Heart right ventricle (tissue), 16 donors: ENCODE data around the gene FLNC. TPM values are rescaled to one million over a fixed set of nuclear protein-coding genes. Genes with fewer than 3 reads are reported as not detected.

Source experiments
- ATAC-seq, 8 donors: fragments of 200-7000 bp; cut with Tn5 transposase; one replicate each; pipeline ENCODE4 v1.9.1; 2020; ENCODE audit warnings: mild to moderate bottlenecking in 8 of 8, moderate library complexity in 8 of 8, moderate number of reproducible peaks in 1 of 8
- DNase-seq, 2 donors: peaks; one replicate each; pipeline ENCODE4 v3.0.0-alpha.2; 2020
- H3K27ac ChIP-seq, 10 donors: fragments of 200-600 bp; sonication (generic) in 2 of 10; one replicate each; pipeline versions ENCODE4 v1.5.0 to v1.8.0; 2020 to 2022; ENCODE audit warnings: mild to moderate bottlenecking in 3 of 10
- H3K27me3 ChIP-seq, 7 donors: fragments of 200-600 bp; one replicate each; pipeline ENCODE4 v1.8.0; 2021 to 2022; ENCODE audit warnings: mild to moderate bottlenecking in 2 of 7
- H3K36me3 ChIP-seq, 9 donors: fragments of 200-600 bp; sonication (generic) in 1 of 9; one replicate each; pipeline versions ENCODE4 v1.5.0 to v1.8.0; 2020 to 2022; ENCODE audit warnings: mild to moderate bottlenecking in 2 of 9
- H3K4me1 ChIP-seq, 9 donors: fragments of 200-600 bp; sonication (generic) in 1 of 9; one replicate each; pipeline versions ENCODE4 v1.5.0 to v1.8.0; 2020 to 2022; ENCODE audit warnings: mild to moderate bottlenecking in 4 of 9
- H3K4me3 ChIP-seq, 10 donors: fragments of 200-600 bp; sonication (generic) in 2 of 10; one replicate each; pipeline versions ENCODE4 v1.5.0 to v1.8.0; 2020 to 2022; ENCODE audit warnings: mild to moderate bottlenecking in 7 of 10, moderate library complexity in 2 of 10
- H3K9me3 ChIP-seq, 11 donors: fragments of 200-600 bp in 10 of 11; sonication (generic) in 2 of 11; one replicate each; pipeline versions ENCODE4 v1.5.0 to v1.8.0; 2013 to 2022; ENCODE audit warnings: mild to moderate bottlenecking in 2 of 11, control low read depth in 1 of 11, moderate library complexity in 1 of 11
- CTCF ChIP-seq, 9 donors: fragments of 200-600 bp; sonication (generic) in 2 of 9; IDR thresholded peaks; one replicate each; pipeline versions ENCODE4 v1.5.0 to v1.8.0; 2021 to 2022; ENCODE audit warnings: antibody characterized with exemption in 9 of 9, mild to moderate bottlenecking in 5 of 9, moderate library complexity in 1 of 9
- WGBS, 2 donors: extraction: QIAGEN DNeasy Blood & Tissue Kit; methylation state at CpG; one replicate each; pipeline ENCODE4 v1.1.7; 2013; ENCODE audit warnings: inconsistent platforms in 1 of 2; 5-methylcytosine and 5-hydroxymethylcytosine counted together
- intact Hi-C, 10 donors: fragments of 100-400 bp; cut with DNase I; formaldehyde crosslinking; loops; one replicate each; pipeline versions ENCODE4 v1.11.1 to v1.14.2; 2022
- polyA plus RNA-seq, 2 donors: library from polyadenylated mRNA; stranded (reverse); fragments of 200-250 nt; gene quantifications; one replicate each; pipeline ENCODE4 v1.2.3, GENCODE V29; 2013
- total RNA-seq, 10 donors: library from RNA; stranded (reverse); fragmentation: NEBNext Ultra II Directional in 3 of 10; extraction: Animal tissue kit (Norgen Biotek cat#: 25700) in 3 of 10; gene quantifications; one replicate each; pipeline versions ENCODE4 v1.2.1 to v1.2.4, GENCODE V29; 2021 to 2023
- donor health status: Arrhythmogenic right ventricular cardiomyopathy.
- donor health status: ischemic (EF 13 %, LVEDD 7.1; RV severe dilation, severe dysfunction).
- donor health status: healthy with polysubstance abuse.
- donor health status: DM: no; HTN: yes; CAD: no.
- donor health status: DM: no; HTN: no; CAD: no.
- donor health status: ischemic (EF 25% LVEDD 6.9; RV normal size, moderate dysfunction).
- donor health status: ischemic (EF 25% LVEDD 5.7; RV mildly dilated, moderate dysfunction).
- donor health status: healthy.
- donor health status: DM: yes; HTN: yes; CAD: no.
- donor health status: Ischemic cardiomyopathy.
- donor health status: ischemic (EF 35%, LVEDD 5.7; RV mildly dilated, moderate dysfunction).
- donor health status: nonischemic (EF 11% LVEDD 7.7; RV severe dilation, severe dysfunction).
- donor health status: DM: yes; HTN: yes; CAD: no.
- donor health status: PGD.
- donor health status: ischemic (EF 29% LVEDD 5.4; RV normal size, mild dysfunction).
- donor health status: nonischemic (EF 23%, LVEDD 6.1; RV moderate dilation, normal function).

FLNC gene
- total and polyA plus RNA-seq, 12 donors: 223 to 2,445 (median 1,163) TPM

- Histone ChIP-seq H3K4me1 (peaks cover 0 to 19% (median 4%) of the 10 kb centered on the region in 9 donors), H3K9me3 (peaks cover 0 to 6% (median 0%) of the 10 kb centered on the region in 11 donors), H3K27ac (peak overlapping the region in 3 of 10 donors; percentile 41 to 51 (median 42)), H3K27me3 (no peaks in the 10 kb centered on the region), H3K4me3 (no peak overlapping the region), H3K36me3 (no peaks in the 10 kb centered on the region)
- no peak for TF ChIP-seq CTCF (IDR thresholded peaks at IDR 0.05)
- intact Hi-C loops: no loop called here
- 15 to 30% methylated on average over 15 of the region's 15 CpGs for whole genome bisulfite sequencing, 2 donors
- ATAC-seq: peak; percentile 84 to 96 (median 92)
- peak; percentile 80 to 81 for DNase-seq
Measured at GRCh38 chr7:128783143-128783861, 46.9 kb upstream of the FLNC start.

GRCh38 chr7:128785738-128786137 is 44.5 kb upstream of the FLNC start:
- 85 to 88% methylated on average over 3 of the region's 3 CpGs for WGBS, 2 donors
- intact Hi-C loops: no loop called here

GRCh38 chr7:128788446-128789412 is 41.5 kb upstream of the FLNC start:
- DNase-seq: no peak
- no peak for TF ChIP-seq CTCF (IDR thresholded peaks at IDR 0.05)
- 76 to 78% methylated on average over 9 of the region's 9 CpGs for WGBS, 2 donors
- peaks cover 8 to 30% (median 25%) of the 10 kb centered on the region in 9 donors for H3K4me1 ChIP-seq
- no peaks in the 10 kb centered on the region for H3K36me3 ChIP-seq
- no peak for ATAC-seq
- intact Hi-C loops: no loop called here
- no peaks in the 10 kb centered on the region for H3K9me3 ChIP-seq
- H3K27me3 ChIP-seq: peaks cover 0 to 21% (median 0%) of the 10 kb centered on the region in 7 donors
- H3K4me3 ChIP-seq: no peak overlapping the region
- no peak overlapping the region for H3K27ac ChIP-seq

More at GRCh38 chr7:128785738-128786137, 44.5 kb upstream of the FLNC start:
- peaks cover 4 to 27% (median 11%) of the 10 kb centered on the region in 9 donors for H3K4me1 ChIP-seq
- no peak for TF ChIP-seq CTCF (IDR thresholded peaks at IDR 0.05)
- no peak overlapping the region for H3K4me3 ChIP-seq
- DNase-seq: no peak
- H3K36me3 ChIP-seq: no peaks in the 10 kb centered on the region
- no peaks in the 10 kb centered on the region for H3K9me3 ChIP-seq
- no peak overlapping the region for H3K27ac ChIP-seq
- no peak for ATAC-seq
- H3K27me3 ChIP-seq: peaks cover 0 to 9% (median 0%) of the 10 kb centered on the region in 7 donors
